ENCODE measurements around the gene PLEKHG5.
"Not testable (repeated sequence)": the region's sequence is repeated elsewhere in the genome, so short reads cannot be mapped to it uniquely, and the experiment has no call there.

The PLEKHG5 gene

GRCh38 chr1:6435547-6435946, 55.9 kb downstream of the PLEKHG5 start:
- no peaks in the 10 kb centered on the region for H3K9me3 ChIP-seq (ENCODE audit: control insufficient read depth in 1 of 2, low read length in 2 of 2)
- no peaks in the 10 kb centered on the region for H3K36me3 ChIP-seq (ENCODE audit: control insufficient read depth in 1 of 2, insufficient read depth in 2 of 2, low read length in 2 of 2)
- no peak overlapping the region for H3K27ac ChIP-seq (ENCODE audit: low read length)
- H3K4me1 ChIP-seq (ENCODE audit: control insufficient read depth in 1 of 2, insufficient read depth in 2 of 2, low read length in 2 of 2): no peaks in the 10 kb centered on the region
- H3K27me3 ChIP-seq (ENCODE audit: low read depth, low read length): peaks cover 5% of the 10 kb centered on the region
- H3K4me3 ChIP-seq (ENCODE audit: low read depth in 1 of 2, low read length in 2 of 2): no peak overlapping the region

GRCh38 chr1:6435129-6435528, 56.3 kb downstream of the PLEKHG5 start:
- no peaks in the 10 kb centered on the region for H3K36me3 ChIP-seq (ENCODE audit: control insufficient read depth in 1 of 2, insufficient read depth in 2 of 2, low read length in 2 of 2)
- H3K4me1 ChIP-seq (ENCODE audit: control insufficient read depth in 1 of 2, insufficient read depth in 2 of 2, low read length in 2 of 2): no peaks in the 10 kb centered on the region
- H3K4me3 ChIP-seq (ENCODE audit: low read depth in 1 of 2, low read length in 2 of 2): no peak overlapping the region
- no peaks in the 10 kb centered on the region for H3K9me3 ChIP-seq (ENCODE audit: control insufficient read depth in 1 of 2, low read length in 2 of 2)
- peaks cover 5% of the 10 kb centered on the region for H3K27me3 ChIP-seq (ENCODE audit: low read depth, low read length)
- no peak overlapping the region for H3K27ac ChIP-seq (ENCODE audit: low read length)

GRCh38 chr1:6434186-6434585, 57.3 kb downstream of the PLEKHG5 start:
- no peaks in the 10 kb centered on the region for H3K4me1 ChIP-seq (ENCODE audit: control insufficient read depth in 1 of 2, insufficient read depth in 2 of 2, low read length in 2 of 2)
- H3K27ac ChIP-seq (ENCODE audit: low read length): no peak overlapping the region
- no peak overlapping the region for H3K4me3 ChIP-seq (ENCODE audit: low read depth in 1 of 2, low read length in 2 of 2)
- H3K9me3 ChIP-seq (ENCODE audit: control insufficient read depth in 1 of 2, low read length in 2 of 2): no peaks in the 10 kb centered on the region
- no peaks in the 10 kb centered on the region for H3K36me3 ChIP-seq (ENCODE audit: control insufficient read depth in 1 of 2, insufficient read depth in 2 of 2, low read length in 2 of 2)
- peaks cover 5% of the 10 kb centered on the region for H3K27me3 ChIP-seq (ENCODE audit: low read depth, low read length)

- H3K4me3 ChIP-seq (ENCODE audit: low read depth in 1 of 2, low read length in 2 of 2); H3K9me3 ChIP-seq (ENCODE audit: control insufficient read depth in 1 of 2, low read length in 2 of 2); H3K27ac ChIP-seq (ENCODE audit: low read length); H3K27me3 ChIP-seq (ENCODE audit: low read depth, low read length); H3K36me3 ChIP-seq (ENCODE audit: control insufficient read depth in 1 of 2, insufficient read depth in 2 of 2, low read length in 2 of 2); H3K4me1 ChIP-seq (ENCODE audit: control insufficient read depth in 1 of 2, insufficient read depth in 2 of 2, low read length in 2 of 2): not testable (repeated sequence)
Measured at GRCh38 chr1:6431645-6432579, 59.6 kb downstream of the PLEKHG5 start.

GRCh38 chr1:6429660-6430411, 61.6 kb downstream of the PLEKHG5 start:
- H3K9me3 ChIP-seq (ENCODE audit: control insufficient read depth in 1 of 2, low read length in 2 of 2); H3K27ac ChIP-seq (ENCODE audit: low read length); H3K36me3 ChIP-seq (ENCODE audit: control insufficient read depth in 1 of 2, insufficient read depth in 2 of 2, low read length in 2 of 2); H3K4me3 ChIP-seq (ENCODE audit: low read depth in 1 of 2, low read length in 2 of 2); H3K4me1 ChIP-seq (ENCODE audit: control insufficient read depth in 1 of 2, insufficient read depth in 2 of 2, low read length in 2 of 2): not testable (repeated sequence)
- H3K27me3 ChIP-seq (ENCODE audit: low read depth, low read length): peaks cover 19% of the 10 kb centered on the region

- not testable (repeated sequence) for H3K27ac ChIP-seq (ENCODE audit: low read length); H3K4me3 ChIP-seq (ENCODE audit: low read depth in 1 of 2, low read length in 2 of 2); H3K9me3 ChIP-seq (ENCODE audit: control insufficient read depth in 1 of 2, low read length in 2 of 2); H3K36me3 ChIP-seq (ENCODE audit: control insufficient read depth in 1 of 2, insufficient read depth in 2 of 2, low read length in 2 of 2)
- Histone ChIP-seq H3K27me3 (ENCODE audit: low read depth, low read length) (peaks cover 30% of the 10 kb centered on the region), H3K4me1 (ENCODE audit: control insufficient read depth in 1 of 2, insufficient read depth in 2 of 2, low read length in 2 of 2) (peaks cover 0 to 15% of the 10 kb centered on the region in 2 donors)
Measured at GRCh38 chr1:6428453-6428852, 63.0 kb downstream of the PLEKHG5 start.

- peaks cover 0 to 18% of the 10 kb centered on the region in 2 donors for H3K4me1 ChIP-seq (ENCODE audit: control insufficient read depth in 1 of 2, insufficient read depth in 2 of 2, low read length in 2 of 2)
- no peak overlapping the region for H3K27ac ChIP-seq (ENCODE audit: low read length)
- peaks cover 37% of the 10 kb centered on the region for H3K27me3 ChIP-seq (ENCODE audit: low read depth, low read length)
- H3K4me3 ChIP-seq (ENCODE audit: low read depth in 1 of 2, low read length in 2 of 2): no peak overlapping the region
- no peaks in the 10 kb centered on the region for H3K9me3 ChIP-seq (ENCODE audit: control insufficient read depth in 1 of 2, low read length in 2 of 2)
- H3K36me3 ChIP-seq (ENCODE audit: control insufficient read depth in 1 of 2, insufficient read depth in 2 of 2, low read length in 2 of 2): no peaks in the 10 kb centered on the region
Measured at GRCh38 chr1:6427441-6428390, 63.8 kb downstream of the PLEKHG5 start.

GRCh38 chr1:6426972-6427350, 64.5 kb downstream of the PLEKHG5 start:
- Histone ChIP-seq H3K27me3 (ENCODE audit: low read depth, low read length) (peaks cover 37% of the 10 kb centered on the region), H3K4me1 (ENCODE audit: control insufficient read depth in 1 of 2, insufficient read depth in 2 of 2, low read length in 2 of 2) (peaks cover 0 to 18% of the 10 kb centered on the region in 2 donors), H3K4me3 (ENCODE audit: low read depth in 1 of 2, low read length in 2 of 2) (no peak overlapping the region), H3K36me3 (ENCODE audit: control insufficient read depth in 1 of 2, insufficient read depth in 2 of 2, low read length in 2 of 2) (no peaks in the 10 kb centered on the region), H3K9me3 (ENCODE audit: control insufficient read depth in 1 of 2, low read length in 2 of 2) (no peaks in the 10 kb centered on the region), H3K27ac (ENCODE audit: low read length) (no peak overlapping the region)

- Histone ChIP-seq H3K9me3 (ENCODE audit: control insufficient read depth in 1 of 2, low read length in 2 of 2) (no peaks in the 10 kb centered on the region), H3K4me1 (ENCODE audit: control insufficient read depth in 1 of 2, insufficient read depth in 2 of 2, low read length in 2 of 2) (peaks cover 0 to 18% of the 10 kb centered on the region in 2 donors), H3K36me3 (ENCODE audit: control insufficient read depth in 1 of 2, insufficient read depth in 2 of 2, low read length in 2 of 2) (no peaks in the 10 kb centered on the region), H3K4me3 (ENCODE audit: low read depth in 1 of 2, low read length in 2 of 2) (no peak overlapping the region), H3K27ac (ENCODE audit: low read length) (no peak overlapping the region), H3K27me3 (ENCODE audit: low read depth, low read length) (peaks cover 41% of the 10 kb centered on the region)
Measured at GRCh38 chr1:6426277-6426971, 65.0 kb downstream of the PLEKHG5 start.

GRCh38 chr1:6425658-6426057, 65.8 kb downstream of the PLEKHG5 start:
- Histone ChIP-seq H3K4me3 (ENCODE audit: low read depth in 1 of 2, low read length in 2 of 2) (no peak overlapping the region), H3K36me3 (ENCODE audit: control insufficient read depth in 1 of 2, insufficient read depth in 2 of 2, low read length in 2 of 2) (no peaks in the 10 kb centered on the region), H3K27me3 (ENCODE audit: low read depth, low read length) (peaks cover 49% of the 10 kb centered on the region), H3K9me3 (ENCODE audit: control insufficient read depth in 1 of 2, low read length in 2 of 2) (no peaks in the 10 kb centered on the region), H3K27ac (ENCODE audit: low read length) (no peak overlapping the region), H3K4me1 (ENCODE audit: control insufficient read depth in 1 of 2, insufficient read depth in 2 of 2, low read length in 2 of 2) (peaks cover 0 to 22% of the 10 kb centered on the region in 2 donors)
